Measurements from ENCODE around the gene D2HGDH.

D2HGDH gene

GRCh38 chr2:241734467-241735208 is at the start of gene D2HGDH:
Gene D2HGDH (plus strand): TSS chr2:241734630. CDS start chr2:241735225, 595 bp downstream.
- DNase-seq (ENCODE audit: low read depth): peak; percentile 77

- DNase-seq (ENCODE audit: low read depth): no peak
These were observed 48.1 kb upstream of the D2HGDH start for GRCh38 chr2:241686324-241686649.

GRCh38 chr2:241686650-241687425 is 47.6 kb upstream of the D2HGDH start, which contains the start of gene DTYMK:
Gene DTYMK (minus strand): TSS chr2:241686815. CDS start chr2:241686783, 32 bp downstream.
- DNase-seq (ENCODE audit: low read depth): peak; percentile 73

GRCh38 chr2:241689306-241689705 is 45.1 kb upstream of the D2HGDH start:
- DNase-seq (ENCODE audit: low read depth): no peak

GRCh38 chr2:241690202-241690717 is 44.2 kb upstream of the D2HGDH start:
- no peak for DNase-seq (ENCODE audit: low read depth)

- no peak for DNase-seq (ENCODE audit: low read depth)
These were observed 42.0 kb upstream of the D2HGDH start for GRCh38 chr2:241692448-241692847.

- no peak for DNase-seq (ENCODE audit: low read depth)
These were observed 38.8 kb upstream of the D2HGDH start for GRCh38 chr2:241695651-241696050.

- DNase-seq (ENCODE audit: low read depth): no peak
These were observed 33.4 kb upstream of the D2HGDH start for GRCh38 chr2:241701149-241701398.

- peak; percentile 78 for DNase-seq (ENCODE audit: low read depth)
These were observed 32.9 kb upstream of the D2HGDH start, which contains the start of gene ING5 for GRCh38 chr2:241701399-241702154. Gene ING5 (plus strand): TSS chr2:241702039. CDS start chr2:241702066, 27 bp downstream.

GRCh38 chr2:241702155-241703031 is 32.0 kb upstream of the D2HGDH start:
- DNase-seq (ENCODE audit: low read depth): peak; percentile 67

GRCh38 chr2:241703032-241703604 is 31.3 kb upstream of the D2HGDH start:
- no peak for DNase-seq (ENCODE audit: low read depth)

- DNase-seq (ENCODE audit: low read depth): no peak
These were observed 27.9 kb upstream of the D2HGDH start for GRCh38 chr2:241706537-241706936.

GRCh38 chr2:241708879-241709278 is 25.6 kb upstream of the D2HGDH start:
- no peak for DNase-seq (ENCODE audit: low read depth)

GRCh38 chr2:241719093-241719492 is 15.3 kb upstream of the D2HGDH start:
- DNase-seq (ENCODE audit: low read depth): no peak

GRCh38 chr2:241720099-241720498 is 14.3 kb upstream of the D2HGDH start:
- no peak for DNase-seq (ENCODE audit: low read depth)

GRCh38 chr2:241720560-241720959 is 13.9 kb upstream of the D2HGDH start:
- DNase-seq (ENCODE audit: low read depth): no peak

GRCh38 chr2:241721852-241722251 is 12.6 kb upstream of the D2HGDH start:
- no peak for DNase-seq (ENCODE audit: low read depth)

- no peak for DNase-seq (ENCODE audit: low read depth)
These were observed 11.5 kb upstream of the D2HGDH start for GRCh38 chr2:241722896-241723454.

GRCh38 chr2:241724259-241724974 is 10.0 kb upstream of the D2HGDH start:
- DNase-seq (ENCODE audit: low read depth): no peak
